HG03103 (cell line): ENCODE results near the gene SCAND1.
"Not testable (repeated sequence)": the region's sequence is repeated elsewhere in the genome, so short reads cannot be mapped to it uniquely, and the experiment has no call there.

ENCODE experiments used
- ATAC-seq: cut with Tn5 transposase; IDR thresholded peaks from one replicate; pipeline ENCODE4 v1.9.1; 2021; ENCODE audit warnings: low read depth; ENCODE audit not compliant: unreplicated experiment

SCAND1 gene

DNA sequence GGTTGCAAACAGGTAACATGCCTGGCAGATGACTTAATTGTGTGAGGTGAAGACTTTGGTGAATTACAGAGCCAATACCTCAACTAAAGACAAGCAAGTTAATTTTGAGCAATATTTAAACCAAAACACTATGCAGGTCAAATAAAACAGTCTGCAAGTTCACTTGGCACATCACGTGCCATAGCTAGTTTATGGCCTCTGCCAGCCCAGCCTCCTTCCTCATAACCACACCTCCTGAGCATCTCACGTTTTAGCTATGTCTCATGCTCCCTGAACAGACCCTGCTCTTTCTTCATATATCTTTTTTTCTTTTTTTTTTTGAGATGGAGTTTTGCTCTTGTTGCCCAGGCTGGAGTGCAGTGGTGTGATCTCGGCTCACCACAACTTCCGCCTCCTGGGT, 9.6 kb upstream of the SCAND1 start:
- no peak for ATAC-seq

DNA sequence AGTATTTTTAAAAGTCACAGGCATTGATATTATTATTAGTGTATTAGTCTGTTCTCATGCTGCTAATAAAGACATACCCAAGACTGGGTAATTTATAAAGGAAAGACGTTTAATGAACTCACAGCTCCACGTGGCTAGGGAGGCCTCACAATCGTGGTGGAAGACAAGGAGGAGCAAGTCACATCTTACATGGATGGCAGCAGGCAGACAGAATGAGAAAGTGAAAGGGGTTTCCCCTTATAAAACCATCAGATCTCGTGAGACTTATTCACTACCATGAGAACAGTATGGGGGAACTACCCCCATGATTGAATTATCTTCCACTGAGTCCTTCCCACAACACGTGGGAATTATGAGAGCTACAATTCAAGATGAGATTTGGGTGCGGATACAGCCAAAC, 5.0 kb upstream of the SCAND1 start:
- ATAC-seq, result not testable (repeated sequence)

DNA sequence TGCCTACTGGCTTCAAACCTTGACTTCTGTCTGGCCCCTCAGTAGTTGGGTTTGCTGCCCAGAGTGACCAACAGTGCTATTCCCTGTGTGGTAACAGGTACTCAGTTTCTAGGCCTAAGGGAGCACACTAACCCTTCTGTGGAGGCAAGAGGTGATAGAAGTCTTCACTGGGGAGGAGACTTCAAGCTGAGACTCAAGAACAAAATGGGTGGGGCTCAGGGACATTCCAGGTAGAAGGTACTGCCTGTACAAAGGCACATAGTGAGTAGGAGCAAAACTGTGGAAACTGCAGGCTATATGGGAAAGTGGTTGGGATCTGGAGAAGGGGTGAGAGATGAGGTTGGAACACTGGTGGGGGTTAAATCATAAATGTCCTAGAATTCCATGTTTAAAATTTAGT, 2.3 kb upstream of the SCAND1 start:
- no peak for ATAC-seq

DNA sequence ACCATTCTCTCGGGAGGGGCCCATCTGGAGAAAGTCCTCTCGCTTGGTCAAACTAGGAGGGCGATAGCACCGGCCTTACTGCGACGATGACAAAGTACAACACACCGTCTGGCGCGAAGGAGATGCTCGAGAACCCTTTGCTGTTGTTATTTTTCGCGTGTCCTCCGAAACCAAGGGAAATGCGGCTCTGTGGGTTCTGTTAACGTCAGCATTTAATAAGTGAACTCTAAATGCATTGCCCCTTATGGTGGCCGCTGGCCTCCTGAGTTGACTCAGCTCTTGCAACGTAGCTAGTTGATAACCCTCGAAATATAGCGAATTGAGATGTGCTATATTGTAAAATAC, 577 bp upstream of the SCAND1 start:
- ATAC-seq, result no peak

DNA sequence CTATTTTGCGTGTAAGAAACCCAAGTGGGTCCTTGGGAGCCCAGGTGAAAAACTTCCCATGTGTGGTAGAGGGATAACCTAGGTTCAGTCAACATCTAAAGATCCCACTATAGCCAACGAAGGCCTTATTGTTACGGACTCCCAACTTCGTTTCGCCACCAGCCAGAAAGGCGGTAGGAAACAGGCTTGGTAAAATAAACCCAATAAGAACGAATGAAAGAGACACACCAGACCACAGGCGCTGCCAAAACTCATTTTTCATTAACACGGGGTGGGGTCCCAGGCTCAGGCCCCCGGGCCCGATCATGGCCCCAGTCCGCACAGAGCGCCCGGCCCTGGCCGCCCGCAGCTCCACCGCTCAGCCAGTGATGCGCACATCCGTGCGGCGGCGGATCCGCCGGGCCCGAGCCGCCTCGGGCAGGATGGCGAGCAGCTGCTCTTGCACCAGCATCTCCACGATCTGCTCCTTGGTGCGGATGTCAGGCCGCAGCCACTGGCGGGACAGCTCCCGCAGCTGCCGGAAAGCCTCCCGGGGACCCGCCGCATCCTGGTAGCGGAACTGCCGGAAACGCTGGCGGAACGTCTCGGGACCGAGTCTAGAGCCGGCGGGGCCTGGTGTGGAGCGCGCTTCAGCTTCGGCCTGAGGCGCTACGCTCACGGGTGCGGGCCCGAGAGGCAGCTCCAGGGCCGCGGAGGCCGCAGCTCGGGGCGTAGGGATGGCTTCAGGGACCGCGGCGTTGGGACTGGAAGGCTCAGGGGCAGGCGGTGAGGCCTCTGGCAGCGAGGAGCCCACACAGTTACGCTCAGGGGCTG, 709 bp downstream of the SCAND1 start:
- ATAC-seq, result no peak

DNA sequence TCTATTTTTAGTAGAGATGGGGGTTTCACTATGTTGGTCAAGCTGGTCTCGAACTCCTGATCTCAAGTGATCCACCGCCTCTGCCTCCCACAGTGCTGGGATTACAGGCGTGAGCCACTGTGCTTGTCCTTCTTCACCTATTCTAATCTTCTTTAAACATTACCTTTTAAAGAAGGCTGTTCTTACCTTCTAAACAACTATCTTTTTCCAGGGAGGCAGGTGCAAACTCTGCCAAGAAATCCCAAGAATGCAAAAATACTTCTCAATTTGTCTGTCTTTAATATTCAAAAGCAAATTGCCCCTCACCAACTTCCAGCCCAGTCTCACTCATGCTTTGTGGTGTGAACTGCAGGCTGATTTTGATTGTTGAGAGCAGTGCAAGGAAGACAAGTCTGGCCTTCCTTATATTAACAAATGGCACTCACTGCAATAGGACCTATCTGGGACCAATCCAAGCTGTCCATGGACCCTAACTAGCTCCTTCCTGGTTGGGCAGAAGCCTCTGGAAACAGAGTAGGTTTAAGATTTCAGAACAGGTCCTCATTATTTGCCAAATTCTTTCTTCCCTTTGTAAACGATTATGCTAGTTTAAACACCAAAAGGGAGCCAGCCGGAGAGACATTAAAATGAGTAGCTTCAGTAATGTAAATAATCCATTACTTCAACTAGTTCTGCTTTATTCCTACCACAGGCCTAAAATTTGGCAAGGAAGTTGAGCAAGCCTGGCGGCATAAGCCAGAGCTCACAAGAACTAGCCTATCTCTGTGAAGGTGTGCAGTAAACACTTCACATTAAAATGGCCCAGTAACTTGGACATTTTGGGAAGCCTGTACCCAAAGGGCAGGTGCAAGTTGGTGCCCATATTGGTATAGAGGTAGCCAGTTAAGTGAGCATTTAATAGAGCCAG, 1.6 kb downstream of the SCAND1 start:
- ATAC-seq, result no peak

DNA sequence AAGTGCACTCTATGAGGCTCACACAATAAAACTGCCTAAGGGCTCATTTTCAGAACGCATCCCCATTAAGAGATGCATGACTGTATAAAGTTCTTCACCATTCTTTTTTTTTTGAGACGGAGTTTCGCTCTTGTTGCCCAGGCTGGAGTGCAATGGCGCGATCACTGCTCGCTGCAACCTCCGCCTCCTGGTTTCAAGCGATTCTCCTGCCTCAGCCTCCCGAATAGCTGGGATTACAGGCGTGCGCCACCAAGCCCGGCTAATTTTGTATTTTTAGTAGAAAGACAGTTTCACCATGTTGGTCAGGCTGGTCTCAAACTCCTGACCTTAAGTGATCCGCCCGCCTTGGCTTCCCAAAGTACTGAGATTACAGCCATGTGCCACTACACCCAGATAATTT, 2.2 kb downstream of the SCAND1 start:
- ATAC-seq, result not testable (repeated sequence)

DNA sequence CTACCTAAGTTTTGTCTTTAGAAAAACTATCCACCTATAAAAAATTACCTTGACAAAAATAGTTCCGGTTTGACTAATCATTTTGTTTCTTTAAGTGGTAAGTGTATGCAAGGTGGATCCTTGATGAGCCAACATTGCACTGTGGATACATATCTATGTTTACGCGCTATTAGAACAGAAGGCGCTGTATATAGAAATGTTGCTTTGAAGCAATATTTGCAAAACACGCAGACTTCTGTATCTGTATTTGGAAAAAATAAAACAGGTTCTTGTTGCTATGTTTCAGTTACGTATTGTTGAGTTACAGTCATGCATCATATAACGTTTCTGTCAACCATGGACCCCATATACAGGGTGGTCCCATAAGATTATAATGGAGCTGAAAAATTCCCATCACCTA, 4.2 kb downstream of the SCAND1 start:
- ATAC-seq, result no peak

DNA sequence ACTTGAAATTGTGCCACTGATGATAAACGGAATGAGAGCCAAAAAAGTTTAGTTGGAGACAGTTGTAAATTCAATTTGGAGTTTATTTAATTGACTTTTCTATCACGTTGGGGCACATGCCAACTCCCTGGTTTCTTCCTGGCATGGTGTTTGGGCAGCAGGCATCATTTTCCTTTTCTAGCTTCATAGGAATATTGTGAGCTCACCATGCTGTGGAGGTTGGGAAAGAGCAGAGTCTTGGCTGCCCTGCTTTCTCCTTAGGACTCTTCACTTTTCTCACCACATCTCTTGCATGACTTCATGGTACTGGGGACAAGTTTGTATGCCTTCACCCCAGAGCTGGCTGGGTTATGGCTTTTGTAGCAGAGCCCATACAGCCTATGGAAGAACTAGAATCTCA, 6.4 kb downstream of the SCAND1 start:
- ATAC-seq, result no peak

DNA sequence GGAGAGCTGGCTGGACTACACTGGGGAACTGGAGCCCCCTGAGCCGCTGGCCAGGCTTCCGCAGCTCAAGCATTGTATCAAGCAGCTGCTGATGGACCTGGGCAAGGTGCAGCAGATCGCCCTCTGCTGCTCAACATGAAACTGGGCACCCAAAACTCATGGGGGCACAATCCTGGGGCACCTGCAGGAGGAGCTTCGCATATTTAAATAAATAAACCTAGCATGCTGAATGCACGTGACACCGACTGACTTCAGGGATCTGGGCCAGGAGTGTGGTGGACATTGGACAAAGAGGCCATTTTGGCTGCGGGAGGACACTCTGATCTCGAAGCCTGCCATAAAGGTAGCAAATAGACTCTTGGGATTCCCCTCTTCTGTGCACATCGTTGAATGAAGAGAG, 6.8 kb downstream of the SCAND1 start:
- no peak for ATAC-seq

DNA sequence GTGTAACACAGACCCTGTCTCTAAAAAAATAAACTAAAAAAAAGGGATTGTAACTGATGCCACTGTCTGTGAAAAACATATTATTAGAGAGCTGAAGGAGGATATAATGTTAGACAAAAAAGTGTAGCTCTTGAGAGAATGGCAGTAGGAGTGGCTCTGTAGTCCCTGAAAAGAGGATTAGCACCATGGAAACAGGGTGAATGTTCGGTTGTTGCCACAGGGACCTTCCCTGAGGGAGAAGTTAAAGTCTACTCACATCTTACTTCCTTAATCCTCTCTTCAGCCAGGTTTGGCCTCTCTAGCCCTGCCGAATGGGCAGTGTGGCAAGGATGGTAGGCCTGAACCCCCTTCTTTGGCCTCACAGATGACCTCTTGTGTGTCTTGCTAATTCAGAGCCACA, 12.1 kb downstream of the SCAND1 start:
- no peak for ATAC-seq

DNA sequence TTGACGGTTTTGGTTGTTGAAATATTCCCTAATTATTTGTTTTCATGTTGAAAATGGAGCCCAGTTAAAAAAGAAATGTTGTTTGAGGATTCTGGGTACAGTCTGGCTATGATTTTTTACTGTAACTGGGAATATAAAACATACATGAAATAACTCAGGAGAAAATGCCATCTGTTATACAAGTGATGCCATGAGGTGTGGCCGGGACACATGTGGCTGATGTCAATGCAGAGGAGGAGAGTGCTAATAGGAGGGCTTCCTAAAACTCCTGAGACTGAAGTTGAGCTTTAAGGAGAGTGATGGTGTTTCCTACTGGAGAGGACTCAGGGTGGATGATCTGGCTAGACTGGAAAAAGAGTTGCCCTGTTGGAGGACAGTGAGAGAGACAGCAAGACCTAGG, 12.7 kb downstream of the SCAND1 start:
- no peak for ATAC-seq

DNA sequence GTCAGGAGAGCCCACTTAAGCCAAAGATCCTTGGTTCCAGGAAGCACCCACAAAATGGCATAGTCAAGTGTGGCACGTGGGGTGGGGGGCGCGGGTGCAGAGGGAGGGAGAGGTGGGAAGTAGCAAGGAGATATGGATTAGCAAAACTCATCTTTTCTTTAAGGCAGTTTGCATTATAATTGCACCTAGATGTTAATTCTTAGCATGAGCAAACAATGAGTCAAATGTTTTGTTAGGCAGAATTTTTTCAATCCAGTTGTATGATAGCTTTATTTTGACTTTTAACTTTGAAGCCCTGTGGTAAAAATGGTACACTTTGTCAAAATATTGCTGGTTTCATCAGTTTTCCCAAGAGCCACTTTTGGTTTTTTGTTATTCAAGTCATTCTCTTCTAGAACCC, 15.0 kb downstream of the SCAND1 start:
- ATAC-seq, result no peak

DNA sequence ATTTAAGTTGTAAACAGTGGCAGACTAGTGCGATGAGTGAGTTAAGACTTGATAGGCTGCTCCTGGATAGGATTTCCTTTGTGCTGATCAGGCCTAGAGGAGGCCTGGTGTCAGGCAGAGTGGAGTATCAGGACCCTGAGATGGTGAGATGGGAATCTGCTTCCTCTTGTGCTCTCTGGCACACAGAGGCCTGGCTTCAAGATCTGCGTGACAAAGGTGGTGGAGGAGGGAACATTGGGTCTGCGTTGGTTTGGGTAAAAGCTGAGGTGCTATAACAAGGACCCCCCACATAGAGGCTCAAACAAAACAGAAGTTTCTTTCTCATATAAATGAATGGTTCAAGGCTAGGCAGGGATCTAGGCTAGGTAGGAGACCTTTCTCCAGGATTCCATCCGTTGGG, 20.3 kb downstream of the SCAND1 start:
- no peak for ATAC-seq

DNA sequence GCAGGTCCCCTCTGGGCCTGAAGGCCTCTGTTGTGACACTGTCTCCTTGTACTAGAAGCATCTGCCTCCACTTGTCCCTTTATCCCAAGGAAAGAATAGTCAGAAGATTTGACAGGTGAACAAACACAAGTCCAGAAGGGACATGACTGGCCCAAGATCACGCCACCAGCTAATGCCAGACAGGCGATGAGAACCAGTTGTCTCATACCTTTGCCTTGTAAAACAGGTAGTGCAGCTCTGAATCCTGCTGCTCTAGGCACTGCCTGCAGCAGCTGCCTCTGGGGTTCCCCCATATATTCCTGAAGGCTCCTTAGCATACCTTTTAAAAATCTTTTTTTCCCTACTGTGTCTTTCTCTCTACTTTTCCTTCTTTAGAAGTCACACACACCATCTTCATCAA, 25.0 kb downstream of the SCAND1 start:
- no peak for ATAC-seq

DNA sequence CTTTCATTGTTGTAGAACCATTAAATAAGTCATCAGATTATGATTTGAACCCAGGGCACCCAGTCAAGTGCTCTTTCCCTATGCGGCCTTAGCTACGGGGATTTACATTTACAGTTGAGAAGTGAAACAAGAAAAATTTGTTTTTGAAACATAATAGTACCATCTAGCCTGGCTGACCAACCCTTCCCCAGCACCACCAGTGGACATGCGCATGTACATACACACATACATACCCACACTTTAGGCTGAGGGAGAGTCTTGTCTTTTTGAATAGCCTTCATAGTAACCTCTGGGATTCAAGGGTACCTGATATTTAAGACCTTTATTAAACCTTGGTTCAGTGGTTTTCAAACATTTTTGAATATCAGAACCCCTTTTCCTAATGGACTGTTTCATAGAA, 33.8 kb downstream of the SCAND1 start:
- no peak for ATAC-seq

DNA sequence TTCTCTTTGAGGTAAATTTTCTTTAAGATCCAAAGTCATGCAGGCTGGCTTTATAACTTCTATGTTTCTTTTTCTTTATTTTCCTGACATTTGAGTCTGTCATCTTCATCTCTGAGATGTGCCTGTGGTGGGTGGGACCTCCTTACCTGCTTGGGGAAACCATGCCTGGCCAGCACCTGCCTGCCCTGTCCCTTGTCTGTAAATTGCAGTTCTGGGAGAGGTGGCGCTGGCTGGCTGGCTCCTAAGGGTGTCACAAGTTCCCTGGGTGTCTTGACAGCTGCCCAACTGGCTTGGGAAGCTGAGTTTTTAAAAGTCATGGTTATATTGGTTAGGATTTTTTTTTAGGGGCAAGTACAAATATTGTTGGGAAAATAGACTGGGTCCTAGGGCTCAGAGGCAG, 36.3 kb downstream of the SCAND1 start:
- ATAC-seq, result no peak

DNA sequence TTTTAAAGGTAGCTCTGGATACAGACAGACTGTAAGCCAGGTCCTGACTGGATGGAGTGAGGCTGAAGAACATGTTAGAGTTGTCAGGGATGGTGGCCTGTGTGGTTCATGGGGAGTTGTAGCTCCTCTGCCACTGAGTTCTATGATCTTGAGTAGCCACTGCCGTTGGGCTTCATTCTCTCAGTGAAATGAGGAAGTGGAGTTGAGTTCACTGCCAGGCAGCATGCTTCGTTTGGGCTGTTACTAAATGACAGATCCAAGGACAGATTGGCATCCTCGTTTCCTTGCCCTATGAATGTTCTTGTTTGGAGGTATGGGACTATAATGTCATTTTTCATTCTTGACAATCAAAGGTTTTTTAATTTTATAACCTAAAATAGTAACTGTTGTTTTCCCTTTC, 37.2 kb downstream of the SCAND1 start:
- ATAC-seq, result no peak

DNA sequence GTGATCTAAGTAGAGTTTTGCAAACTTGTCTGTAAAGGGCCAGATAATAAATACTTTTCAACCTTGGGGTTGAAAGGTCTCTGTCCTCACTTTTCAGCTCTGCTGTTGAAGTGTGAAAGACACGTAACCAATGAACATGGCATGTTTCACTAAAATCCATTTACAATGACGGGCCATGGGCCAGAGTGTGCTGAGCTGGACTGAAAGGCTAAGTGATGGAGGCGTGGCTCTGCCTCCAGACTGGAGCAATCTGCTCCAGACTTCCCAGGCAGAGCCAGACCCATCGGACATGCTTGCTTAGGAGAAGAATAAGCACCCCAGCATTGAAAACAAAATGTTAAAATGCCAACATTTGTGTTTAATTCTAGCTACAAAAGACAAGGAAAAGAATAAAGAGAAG, 41.4 kb downstream of the SCAND1 start:
- ATAC-seq, result no peak

DNA sequence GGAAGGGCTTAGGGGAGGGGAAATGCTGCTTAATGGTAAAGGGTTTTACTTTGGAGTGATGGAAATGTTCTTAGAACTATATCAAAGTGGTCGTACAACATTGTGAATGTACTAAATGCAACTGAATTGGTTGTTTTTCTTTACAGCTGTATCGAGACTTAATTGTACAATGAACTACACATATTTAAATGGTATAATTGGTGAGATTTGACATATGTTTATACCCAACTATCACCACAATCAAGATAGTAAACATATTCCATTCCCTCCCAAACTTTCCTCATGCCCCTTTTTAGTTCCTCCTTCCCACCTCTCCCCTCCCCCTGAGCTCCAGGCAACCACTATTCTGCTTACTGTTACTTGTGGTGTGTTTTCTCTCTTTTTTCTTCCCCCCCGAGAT, 44.0 kb downstream of the SCAND1 start:
- ATAC-seq, result no peak

DNA sequence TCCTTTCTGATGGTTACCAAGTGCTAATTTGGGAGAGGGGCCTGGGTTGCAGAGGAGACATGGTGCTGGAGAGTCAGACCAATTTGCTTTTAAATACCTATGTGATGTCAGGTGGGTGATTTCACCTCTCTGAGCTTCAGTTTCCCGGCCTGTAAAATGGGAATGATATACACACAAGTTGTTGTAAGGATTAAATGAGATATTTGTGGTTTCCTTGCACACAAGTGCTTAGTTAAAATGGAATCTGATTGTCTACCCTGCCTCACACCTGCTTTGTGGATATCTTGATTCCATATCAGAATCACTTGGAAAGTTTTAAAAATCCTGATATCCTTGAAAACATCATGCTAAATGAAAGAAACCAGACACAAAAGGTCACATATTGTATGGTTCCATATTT, 44.5 kb downstream of the SCAND1 start:
- ATAC-seq, result no peak

DNA sequence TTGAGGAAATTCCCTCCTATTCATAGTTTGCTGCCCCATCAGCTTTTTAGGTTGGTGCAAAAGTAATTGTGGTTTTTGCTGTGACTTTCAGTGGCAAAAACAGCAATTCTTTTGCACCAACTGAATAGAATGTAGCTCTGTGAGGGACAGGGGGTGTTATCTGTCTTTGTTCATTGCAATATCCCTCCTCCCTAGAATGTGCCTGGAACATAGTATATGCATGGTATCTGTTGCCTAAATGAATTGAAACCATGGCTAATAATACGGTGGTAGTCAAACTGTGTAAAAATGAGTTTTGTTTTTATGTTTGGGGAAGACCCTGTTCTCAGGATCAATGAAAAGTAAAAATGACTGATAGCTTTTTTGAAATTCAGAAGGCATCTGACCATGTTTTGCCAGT, 45.1 kb downstream of the SCAND1 start:
- no peak for ATAC-seq
